ENCODE data around the gene NME7.

DNA sequence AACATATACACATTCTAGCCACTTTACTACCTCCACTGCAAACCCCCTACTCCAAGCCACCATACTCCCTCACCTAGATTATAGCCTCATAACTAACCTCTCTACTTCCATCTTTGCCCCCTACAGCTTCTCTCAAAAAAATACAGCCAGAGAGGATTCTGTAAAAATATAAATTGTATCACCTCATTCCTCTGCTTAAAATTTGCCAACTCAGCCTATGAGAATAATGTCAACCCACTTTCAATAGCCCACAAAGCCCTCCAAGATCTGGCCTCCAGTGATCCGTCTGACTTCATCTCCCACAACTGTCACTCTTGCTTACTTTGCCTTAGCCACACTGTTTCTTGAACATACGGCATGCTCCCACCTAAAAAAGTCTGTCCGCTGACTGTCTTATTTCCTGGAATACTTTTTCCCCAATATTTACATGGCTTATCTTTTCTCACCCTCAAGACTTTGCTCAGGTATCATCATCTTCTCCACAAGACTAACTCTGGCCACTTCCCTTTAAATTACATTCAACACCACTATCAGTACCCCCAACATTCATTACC is 21.5 kb downstream of the NME7 start:
- TF ChIP-seq, protein P1, sequence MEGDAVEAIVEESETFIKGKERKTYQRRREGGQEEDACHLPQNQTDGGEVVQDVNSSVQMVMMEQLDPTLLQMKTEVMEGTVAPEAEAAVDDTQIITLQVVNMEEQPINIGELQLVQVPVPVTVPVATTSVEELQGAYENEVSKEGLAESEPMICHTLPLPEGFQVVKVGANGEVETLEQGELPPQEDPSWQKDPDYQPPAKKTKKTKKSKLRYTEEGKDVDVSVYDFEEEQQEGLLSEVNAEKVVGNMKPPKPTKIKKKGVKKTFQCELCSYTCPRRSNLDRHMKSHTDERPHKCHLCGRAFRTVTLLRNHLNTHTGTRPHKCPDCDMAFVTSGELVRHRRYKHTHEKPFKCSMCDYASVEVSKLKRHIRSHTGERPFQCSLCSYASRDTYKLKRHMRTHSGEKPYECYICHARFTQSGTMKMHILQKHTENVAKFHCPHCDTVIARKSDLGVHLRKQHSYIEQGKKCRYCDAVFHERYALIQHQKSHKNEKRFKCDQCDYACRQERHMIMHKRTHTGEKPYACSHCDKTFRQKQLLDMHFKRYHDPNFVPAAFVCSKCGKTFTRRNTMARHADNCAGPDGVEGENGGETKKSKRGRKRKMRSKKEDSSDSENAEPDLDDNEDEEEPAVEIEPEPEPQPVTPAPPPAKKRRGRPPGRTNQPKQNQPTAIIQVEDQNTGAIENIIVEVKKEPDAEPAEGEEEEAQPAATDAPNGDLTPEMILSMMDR (conservative IDR thresholded peaks at IDR 0.05; ENCODE audit: low read depth, low read length) = no peak
- TF ChIP-seq EZH2 (IDR thresholded peaks at IDR 0.05; ENCODE audit: borderline replicate concordance, low read depth, low read length, poor library complexity, severe bottlenecking) = no peak

All from A673 (cell line).